ENCODE results near the gene JAKMIP2. TPM values are rescaled to one million over a fixed set of nuclear protein-coding genes. Genes with fewer than 3 reads are reported as not detected.

The JAKMIP2 gene
- total and polyA plus RNA-seq, 10 of the 15 experiments (the other 5 are each of a cell fraction or from before 2014, with no cell fraction given) = 0.51 to 1.8 (median 0.89) TPM

DNA sequence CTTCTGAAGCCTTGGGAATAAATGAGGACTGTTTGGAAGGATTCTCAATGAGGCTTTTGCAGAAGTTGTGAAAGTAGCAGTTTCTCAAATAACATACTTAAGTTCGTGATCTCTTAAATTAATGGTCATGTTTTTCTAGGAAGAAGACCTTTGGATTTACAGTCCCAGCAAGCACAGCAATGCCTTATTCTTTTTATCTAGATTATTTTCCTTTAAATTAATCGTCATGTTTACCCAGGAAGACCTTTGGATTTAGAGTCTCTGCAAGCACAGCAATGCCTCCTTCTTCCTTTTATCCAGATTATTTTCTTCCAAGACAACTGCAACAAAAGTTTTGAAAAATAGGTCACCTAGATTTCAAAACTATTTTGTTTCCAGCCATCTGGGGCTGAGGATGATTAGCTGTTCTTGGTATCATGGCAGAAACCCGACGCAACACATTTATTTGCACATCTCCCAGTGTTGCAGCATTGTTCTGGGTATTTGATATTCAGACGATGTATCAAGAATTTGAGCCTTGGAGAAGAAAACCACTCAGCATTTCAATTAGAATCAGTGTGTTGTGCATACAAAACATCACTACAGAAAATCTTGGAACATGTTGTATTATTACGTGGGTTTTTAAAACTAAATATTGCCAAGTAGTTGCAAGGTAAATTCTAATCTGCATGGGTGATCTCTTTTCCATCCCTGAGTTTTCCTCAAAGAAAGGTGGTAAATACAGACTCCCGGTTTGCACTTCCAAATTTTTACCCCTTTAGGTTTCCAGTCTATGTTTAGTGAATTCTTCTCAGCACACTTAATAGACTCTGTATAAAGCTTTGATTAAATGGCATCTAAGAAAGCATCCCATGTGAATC is 50.9 kb downstream of the JAKMIP2 start:
- no peaks in the 10 kb centered on the region for H3K9me3 ChIP-seq (replicated peaks; ENCODE audit: control insufficient read depth, insufficient read depth, low read length)
- H4K20me1 ChIP-seq (ENCODE audit: control insufficient read depth, insufficient read depth) = no peaks in the 10 kb centered on the region
- H3K4me2 ChIP-seq (ENCODE audit: control insufficient read depth, insufficient read depth) = no peak overlapping the region
- no peak overlapping the region for H3K9ac ChIP-seq (ENCODE audit: control insufficient read depth, insufficient read depth, low read length)
- SMC1A ChIA-PET (ENCODE audit: uncharacterized antibody, unreplicated experiment) = no interaction called here
- CTCF ChIA-PET = interaction anchor here (1.4 kb wide), 1 partner anchor 10 kb away, joined by 3 read pairs; no protein-coding TSS in a partner anchor
- WGBS (ENCODE audit: insufficient coverage, insufficient replicate concordance, low lambda C conversion rate, missing lambda C conversion rate) = 29% methylated on average over 7 of the region's 7 CpGs
- intact Hi-C loops (cut with micrococcal nuclease; ENCODE audit: unreplicated experiment) (no loop called here), in situ Hi-C loops (cut with MboI) (no loop called here)
- FAIRE-seq (no peak), DNase-seq (ENCODE audit: low read depth, low spot score) (no peak), ATAC-seq (no peak)
- H3K27me3 ChIP-seq (replicated peaks in 1 of 2; ENCODE audit: control insufficient read depth in 2 of 2, insufficient read depth in 2 of 2, low read length in 1 of 2) = no peaks in the 10 kb centered on the region
- no TSS peak for BruUV-seq (replicated peaks)
- TF ChIP-seq, protein P1, sequence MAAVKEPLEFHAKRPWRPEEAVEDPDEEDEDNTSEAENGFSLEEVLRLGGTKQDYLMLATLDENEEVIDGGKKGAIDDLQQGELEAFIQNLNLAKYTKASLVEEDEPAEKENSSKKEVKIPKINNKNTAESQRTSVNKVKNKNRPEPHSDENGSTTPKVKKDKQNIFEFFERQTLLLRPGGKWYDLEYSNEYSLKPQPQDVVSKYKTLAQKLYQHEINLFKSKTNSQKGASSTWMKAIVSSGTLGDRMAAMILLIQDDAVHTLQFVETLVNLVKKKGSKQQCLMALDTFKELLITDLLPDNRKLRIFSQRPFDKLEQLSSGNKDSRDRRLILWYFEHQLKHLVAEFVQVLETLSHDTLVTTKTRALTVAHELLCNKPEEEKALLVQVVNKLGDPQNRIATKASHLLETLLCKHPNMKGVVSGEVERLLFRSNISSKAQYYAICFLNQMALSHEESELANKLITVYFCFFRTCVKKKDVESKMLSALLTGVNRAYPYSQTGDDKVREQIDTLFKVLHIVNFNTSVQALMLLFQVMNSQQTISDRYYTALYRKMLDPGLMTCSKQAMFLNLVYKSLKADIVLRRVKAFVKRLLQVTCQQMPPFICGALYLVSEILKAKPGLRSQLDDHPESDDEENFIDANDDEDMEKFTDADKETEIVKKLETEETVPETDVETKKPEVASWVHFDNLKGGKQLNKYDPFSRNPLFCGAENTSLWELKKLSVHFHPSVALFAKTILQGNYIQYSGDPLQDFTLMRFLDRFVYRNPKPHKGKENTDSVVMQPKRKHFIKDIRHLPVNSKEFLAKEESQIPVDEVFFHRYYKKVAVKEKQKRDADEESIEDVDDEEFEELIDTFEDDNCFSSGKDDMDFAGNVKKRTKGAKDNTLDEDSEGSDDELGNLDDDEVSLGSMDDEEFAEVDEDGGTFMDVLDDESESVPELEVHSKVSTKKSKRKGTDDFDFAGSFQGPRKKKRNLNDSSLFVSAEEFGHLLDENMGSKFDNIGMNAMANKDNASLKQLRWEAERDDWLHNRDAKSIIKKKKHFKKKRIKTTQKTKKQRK (IDR thresholded peaks at IDR 0.05; ENCODE audit: low read depth, low read length) = no peak
- TF ChIP-seq STAT3 (IDR thresholded peaks at IDR 0.05; ENCODE audit: low read depth, low read length) = no peak
- TF ChIP-seq IRF3 (IDR thresholded peaks at IDR 0.05) = no peak
- TF ChIP-seq ZNF622 (IDR thresholded peaks at IDR 0.05) = no peak
- no peak for TF ChIP-seq NR2C1 (IDR thresholded peaks at IDR 0.05)
- TF ChIP-seq ESRRA (IDR thresholded peaks at IDR 0.05; ENCODE audit: low read length) = no peak
- H2AFZ ChIP-seq (ENCODE audit: control insufficient read depth, low read depth, low read length) = no peak overlapping the region
- POLR2A ChIA-PET = no interaction called here
- no peak overlapping the region for H3K27ac ChIP-seq (ENCODE audit: control insufficient read depth, insufficient read depth)
- RAD21 ChIA-PET (ENCODE audit: unreplicated experiment) = no interaction called here
- no peaks in the 10 kb centered on the region for H3K36me3 ChIP-seq (ENCODE audit: control insufficient read depth in 2 of 2, insufficient read depth in 2 of 2, low read length in 1 of 2)
- H3K4me3 ChIP-seq = no peak overlapping the region
- H3K79me2 ChIP-seq (ENCODE audit: control insufficient read depth, insufficient read depth, low read length) = no peaks in the 10 kb centered on the region
- H3K4me1 ChIP-seq (ENCODE audit: control insufficient read depth, insufficient read depth, low read length) = no peaks in the 10 kb centered on the region

All from GM12878 (cell line).